ENCODE measurements around the gene SNCG. TPM values are rescaled to one million over a fixed set of nuclear protein-coding genes. Genes with fewer than 3 reads are reported as not detected.
"Not testable (repeated sequence)": the region's sequence is repeated elsewhere in the genome, so short reads cannot be mapped to it uniquely, and the experiment has no call there.

The SNCG gene
- total RNA-seq, 1 experiment from 2014 or later: 61.1 TPM

- BruUV-seq (replicated peaks): no TSS peak
- intact Hi-C loops (cut with micrococcal nuclease): no loop called here
- H3K36me3 ChIP-seq (ENCODE audit: control insufficient read depth in 1 of 2, insufficient read depth in 2 of 2, low read length in 2 of 2): no peaks in the 10 kb centered on the region
- H3K4me2 ChIP-seq (ENCODE audit: low read length): peak overlapping the region; percentile 20; the same call in 1 of the 2 replicates
- H3K4me3 ChIP-seq (replicated peaks in 1 of 2; ENCODE audit: low read depth in 1 of 2, low read length in 2 of 2): no peak overlapping the region
- no peaks in the 10 kb centered on the region for H4K20me1 ChIP-seq (ENCODE audit: insufficient read depth)
- ATAC-seq (peak; percentile 14; the same call in 1 of the 2 replicates), DNase-seq (ENCODE audit: low read depth, low spot score) (no peak)
- no peak overlapping the region for H3K27ac ChIP-seq (ENCODE audit: low read depth, low read length)
- H3K27me3 ChIP-seq (ENCODE audit: insufficient read depth, low read length): no peaks in the 10 kb centered on the region
- POLR2A ChIA-PET: no interaction called here
- H3K9me3 ChIP-seq (ENCODE audit: control insufficient read depth in 1 of 2, insufficient read depth in 1 of 2, low read depth in 1 of 2, low read length in 2 of 2): no peaks in the 10 kb centered on the region
- no peaks in the 10 kb centered on the region for H3K79me2 ChIP-seq (ENCODE audit: insufficient read depth, low read length)
- no peak overlapping the region for H2AFZ ChIP-seq (ENCODE audit: low read depth, low read length, poor library complexity, severe bottlenecking)
- CTCF ChIA-PET: no interaction called here
- H3K9ac ChIP-seq (ENCODE audit: low read length): no peak overlapping the region
- TF ChIP-seq SIN3A (IDR thresholded peaks at IDR 0.05; ENCODE audit: low read depth) (no peak), MAX (IDR thresholded peaks at IDR 0.05) (no peak), RAD21 (IDR thresholded peaks at IDR 0.05; ENCODE audit: low read depth) (no peak), ELF1 (IDR thresholded peaks at IDR 0.05; ENCODE audit: borderline replicate concordance, low read depth) (no peak), JUND (IDR thresholded peaks at IDR 0.05) (no peak), YY1 (IDR thresholded peaks at IDR 0.05; ENCODE audit: extremely low read depth, insufficient replicate concordance, low read depth, low read length) (no peak), SP1 (IDR thresholded peaks at IDR 0.05; ENCODE audit: low read depth) (no peak), EZH2phosphoT487 (IDR thresholded peaks at IDR 0.05; ENCODE audit: borderline replicate concordance) (no peak), FOSL1 (IDR thresholded peaks at IDR 0.05; ENCODE audit: low read depth) (no peak), ZFX (IDR thresholded peaks at IDR 0.05) (no peak), CEBPB (IDR thresholded peaks at IDR 0.05; ENCODE audit: low read depth) (no peak), ZNF274 (IDR thresholded peaks at IDR 0.05; ENCODE audit: low read depth, low read length) (no peak), EZH2 (IDR thresholded peaks at IDR 0.05) (no peak)
- no peaks in the 10 kb centered on the region for H3K9me2 ChIP-seq (ENCODE audit: insufficient read depth)
- H3K4me1 ChIP-seq (ENCODE audit: control insufficient read depth in 1 of 2, insufficient read depth in 2 of 2, low read length in 2 of 2): peaks cover 11 to 49% of the 10 kb centered on the region in 2 experiments; a peak in 3 of 4 replicates
- RAD21 ChIA-PET (ENCODE audit: low non-redundant PET in 1 of 2, low total read pairs in 2 of 2, uncharacterized antibody in 2 of 2, unreplicated experiment in 2 of 2): no interaction called here
These were observed 21.6 kb downstream of the SNCG start for GRCh38 chr10:86979977-86980448.

- H3K4me3 ChIP-seq (replicated peaks in 1 of 2; ENCODE audit: low read depth in 1 of 2, low read length in 2 of 2); H3K9ac ChIP-seq (ENCODE audit: low read length); H3K9me2 ChIP-seq (ENCODE audit: insufficient read depth); H3K36me3 ChIP-seq (ENCODE audit: control insufficient read depth in 1 of 2, insufficient read depth in 2 of 2, low read length in 2 of 2); POLR2A ChIA-PET; intact Hi-C loops (cut with micrococcal nuclease); DNase-seq (ENCODE audit: low read depth, low spot score); BruUV-seq (replicated peaks); H3K9me3 ChIP-seq (ENCODE audit: control insufficient read depth in 1 of 2, insufficient read depth in 1 of 2, low read depth in 1 of 2, low read length in 2 of 2); H3K4me2 ChIP-seq (ENCODE audit: low read length); ATAC-seq; RAD21 ChIA-PET (ENCODE audit: low non-redundant PET in 1 of 2, low total read pairs in 2 of 2, uncharacterized antibody in 2 of 2, unreplicated experiment in 2 of 2); CTCF ChIA-PET; H3K27ac ChIP-seq (ENCODE audit: low read depth, low read length); H3K27me3 ChIP-seq (ENCODE audit: insufficient read depth, low read length); H3K79me2 ChIP-seq (ENCODE audit: insufficient read depth, low read length); H2AFZ ChIP-seq (ENCODE audit: low read depth, low read length, poor library complexity, severe bottlenecking); H4K20me1 ChIP-seq (ENCODE audit: insufficient read depth): not testable (repeated sequence)
- peaks cover 10 to 47% of the 10 kb centered on the region in 2 experiments; a peak in 3 of 4 replicates for H3K4me1 ChIP-seq (ENCODE audit: control insufficient read depth in 1 of 2, insufficient read depth in 2 of 2, low read length in 2 of 2)
These were observed 22.6 kb downstream of the SNCG start for GRCh38 chr10:86981020-86981419.

Measured in HCT116 (cell line).